Endothelial cell of umbilical vein (primary cell): Measurements from ENCODE around the gene SLC35F3. TPM values are rescaled to one million over a fixed set of nuclear protein-coding genes. Genes with fewer than 3 reads are reported as not detected.

Source experiments
- BruUV-seq: library from RNA; stranded (reverse); fragments of 400-500 nt; replicated peaks from 2 replicates; lab custom pipeline; 2021; lab: Mats Ljungman, UMichigan
- CTCF ChIA-PET: fragments of 300-600, 350-600 bp; sonication (Branson Sonifier 250); formaldehyde crosslinking; loops from one replicate; lab custom pipeline; 2021; ENCODE audit warnings: antibody characterized with exemption, inconsistent platforms; lab: Charles Lee
- POLR2A ChIA-PET: fragments of 300-600, 350-600 bp; sonication (Branson Sonifier 250); formaldehyde crosslinking; loops from one replicate; lab custom pipeline; 2021; ENCODE audit warnings: antibody characterized with exemption, inconsistent platforms; lab: Charles Lee
- DNase-seq: peaks from one replicate; pipeline ENCODE4 v3.0.0-alpha.2; 2011; ENCODE audit warnings: low read depth, low spot score
- FAIRE-seq: peaks from 2 replicates; lab custom pipeline; 2011; peaks lifted over from hg19 to GRCh38; lab: Jason Lieb, UNC
- H2AFZ ChIP-seq: 2 replicates; pipeline ENCODE4 v1.6.0; 2012; ENCODE audit warnings: low read depth, low read length, control low read depth, inconsistent platforms
- H3K27ac ChIP-seq: 2 replicates; pipeline ENCODE4 v1.5.1; 2011; ENCODE audit warnings: low read depth, mild to moderate bottlenecking, control low read depth, low read length, moderate library complexity; ENCODE audit not compliant: insufficient read depth
- H3K27me3 ChIP-seq, 2 experiments: 2 replicates each; pipeline versions ENCODE4 v1.6.0 to v1.6.1; 2011; ENCODE audit warnings: low read length in 2 of 2, mixed read lengths in 1 of 2; ENCODE audit not compliant: control insufficient read depth in 2 of 2, insufficient read depth in 2 of 2
- H3K36me3 ChIP-seq, 2 experiments: 2 replicates in 1 of 2; 3 replicates in 1 of 2; pipeline ENCODE4 v1.5.1; 2011; ENCODE audit warnings: low read length in 2 of 2, mild to moderate bottlenecking in 1 of 2, moderate library complexity in 1 of 2; ENCODE audit not compliant: control insufficient read depth in 2 of 2, insufficient read depth in 2 of 2; ENCODE audit errors: extremely low read depth in 1 of 2
- H3K4me1 ChIP-seq: 3 replicates; pipeline ENCODE4 v1.5.1; 2011; ENCODE audit warnings: mild to moderate bottlenecking, low read length; ENCODE audit not compliant: control insufficient read depth, insufficient read depth; ENCODE audit errors: extremely low read depth
- H3K4me2 ChIP-seq: 2 replicates; pipeline ENCODE4 v1.6.1; 2011; ENCODE audit warnings: low read length, control low read depth, mixed read lengths; ENCODE audit not compliant: insufficient read depth
- H3K4me3 ChIP-seq, 3 experiments: fragments of 200-600 bp in 1 of 3; sonication (generic), shearing (Covaris generic) in 1 of 3; replicated peaks in 1 of 3; 2 replicates each; pipeline ENCODE4 v1.5.1; 2011 to 2016; ENCODE audit warnings: control low read depth in 3 of 3, low read length in 3 of 3, mild to moderate bottlenecking in 2 of 3, inconsistent platforms in 1 of 3, low read depth in 1 of 3, moderate library complexity in 1 of 3; ENCODE audit not compliant: insufficient read depth in 1 of 3
- H3K79me2 ChIP-seq: 2 replicates; pipeline ENCODE4 v1.6.0; 2012; ENCODE audit warnings: low read length, inconsistent platforms; ENCODE audit not compliant: control insufficient read depth, insufficient read depth
- H3K9ac ChIP-seq: replicated peaks from 2 replicates; pipeline ENCODE3; 2011; ENCODE audit warnings: low read length, control low read depth; ENCODE audit not compliant: insufficient read depth; ENCODE audit errors: extremely low read depth
- H3K9me1 ChIP-seq: replicated peaks from 3 replicates; pipeline ENCODE4 v1.6.0; 2011; ENCODE audit warnings: mild to moderate bottlenecking, low read length; ENCODE audit not compliant: control insufficient read depth, insufficient read depth; ENCODE audit errors: extremely low read depth
- H3K9me3 ChIP-seq: replicated peaks from 2 replicates; pipeline ENCODE4 v1.5.1; 2012; ENCODE audit warnings: low read length, inconsistent platforms; ENCODE audit not compliant: control insufficient read depth, insufficient read depth
- H4K20me1 ChIP-seq: replicated peaks from 2 replicates; pipeline ENCODE3; 2011; ENCODE audit warnings: mild to moderate bottlenecking, low read length; ENCODE audit not compliant: control insufficient read depth, insufficient read depth; ENCODE audit errors: extremely low read depth
- EZH2 ChIP-seq: IDR thresholded peaks from 2 replicates; pipeline ENCODE4 v1.6.1; 2012; ENCODE audit warnings: borderline replicate concordance, low read depth, mild to moderate bottlenecking, moderate library complexity, low read length, inconsistent platforms; ENCODE audit not compliant: severe bottlenecking
- FOS ChIP-seq: IDR thresholded peaks from 2 replicates; pipeline ENCODE4 v1.6.1; 2011; ENCODE audit warnings: mild to moderate bottlenecking, low read length, moderate library complexity, borderline replicate concordance; ENCODE audit not compliant: insufficient read depth
- GATA2 ChIP-seq: IDR thresholded peaks from 2 replicates; pipeline ENCODE4 v1.7.0; 2011; ENCODE audit warnings: low read depth, mild to moderate bottlenecking, moderate library complexity, mixed read lengths, low read length; ENCODE audit not compliant: insufficient read length, insufficient read depth
- JUN ChIP-seq: IDR thresholded peaks from 2 replicates; pipeline ENCODE4 v1.6.1; 2011; ENCODE audit warnings: borderline replicate concordance, low read depth; ENCODE audit not compliant: insufficient read length, insufficient read depth
- MYC ChIP-seq: IDR thresholded peaks from one replicate; pipeline ENCODE4 v1.6.1; 2011; ENCODE audit warnings: mild to moderate bottlenecking, low read depth, low read length
- POLR2A ChIP-seq: IDR thresholded peaks from 2 replicates; pipeline ENCODE4 v1.6.1; 2012; ENCODE audit warnings: low read depth, mild to moderate bottlenecking, control low read depth, low read length
- POLR2AphosphoS5 ChIP-seq: IDR thresholded peaks from 2 replicates; pipeline ENCODE4 v1.6.1; 2012; ENCODE audit warnings: low read depth, mild to moderate bottlenecking, control low read depth, low read length, moderate library complexity; ENCODE audit not compliant: insufficient read depth
- dilution Hi-C: fragments of 300-500 bp; cut with MboI; formaldehyde crosslinking; loops from one replicate; pipeline ENCODE4 v1.15.0; 2019; ENCODE audit warnings: low sequenced_read_pairs; ENCODE audit not compliant: extremely low pct_ligation_motif_present
- intact Hi-C: fragments of 100-400 bp; cut with micrococcal nuclease; formaldehyde crosslinking; loops from one replicate; pipeline ENCODE4 v1.10.0; 2022
- polyA plus RNA-seq, 4 experiments: library from polyadenylated mRNA; depleted of rRNA in 3 of 4; stranded (reverse) in 3 of 4; unstranded in 1 of 4; fragments of >200 nt; gene quantifications; 2 replicates each; pipeline versions ENCODE4 v1.2.1 to v1.2.3, GENCODE V29; 2011 to 2012; ENCODE audit warnings: missing spikeins in 1 of 4
- total RNA-seq: library from RNA; stranded (reverse); gene quantifications from 2 replicates; pipeline ENCODE4 v1.2.3, GENCODE V29; 2021
- TF ChIP-seq, protein P1 (sequence below), 2 donors: IDR thresholded peaks; 1 replicate in 1 of 2; 2 replicates in 1 of 2; pipeline ENCODE4 v1.5.1; 2011; ENCODE audit warnings: low read length in 2 of 2, mild to moderate bottlenecking in 2 of 2, moderate library complexity in 2 of 2, control low read depth in 1 of 2, inconsistent platforms in 1 of 2, low read depth in 1 of 2; ENCODE audit not compliant: insufficient read depth in 1 of 2; ENCODE audit errors: extremely low read depth in 1 of 2
- TF ChIP-seq, protein P2 (sequence below): IDR thresholded peaks from 2 replicates; pipeline ENCODE4 v1.6.1; 2011; ENCODE audit not compliant: insufficient read depth, insufficient read length

Gene SLC35F3
- total and polyA plus RNA-seq, 2 donors (not counting 3 experiments of a cell fraction or from before 2014, with no cell fraction given): not detected

DNA sequence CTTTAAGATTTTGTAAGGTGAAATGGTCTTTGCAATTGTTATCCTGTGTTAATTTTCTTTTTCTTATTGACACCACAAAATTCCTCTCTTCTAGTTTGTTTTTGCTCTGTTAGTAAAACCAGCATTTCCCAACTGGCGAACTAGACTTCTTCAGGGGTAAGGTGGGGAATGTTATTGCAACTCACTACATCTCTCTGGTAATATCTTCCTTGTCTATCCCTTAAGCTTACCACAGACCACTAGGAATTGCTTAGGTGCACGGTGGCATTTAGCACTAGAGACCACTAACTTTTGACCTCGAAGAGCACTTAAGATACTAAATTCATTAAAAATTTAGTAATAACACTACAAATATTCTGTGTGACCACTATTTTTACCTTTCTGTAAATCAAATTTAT is 464.6 kb downstream of the SLC35F3 start:
- CTCF ChIA-PET: no interaction called here
- Histone ChIP-seq H4K20me1 (no peaks in the 10 kb centered on the region), H3K9me3 (no peaks in the 10 kb centered on the region), H3K79me2 (peaks cover 2% of the 10 kb centered on the region), H3K9ac (no peak overlapping the region), H3K27me3 (peaks cover 0 to 3% of the 10 kb centered on the region in 2 experiments), H3K27ac (no peak overlapping the region), H3K4me1 (peaks cover 8% of the 10 kb centered on the region), H3K4me3 (no peak overlapping the region), H3K9me1 (no peaks in the 10 kb centered on the region), H3K4me2 (no peak overlapping the region), H2AFZ (no peak overlapping the region), H3K36me3 (no peaks in the 10 kb centered on the region)
- TF ChIP-seq FOS: no peak
- TF ChIP-seq POLR2AphosphoS5: no peak
- DNase-seq (no peak), FAIRE-seq (no peak)
- no TSS peak for BruUV-seq
- POLR2A ChIA-PET: no interaction called here
- dilution Hi-C loops: no loop called here
- intact Hi-C loops: no loop called here

DNA sequence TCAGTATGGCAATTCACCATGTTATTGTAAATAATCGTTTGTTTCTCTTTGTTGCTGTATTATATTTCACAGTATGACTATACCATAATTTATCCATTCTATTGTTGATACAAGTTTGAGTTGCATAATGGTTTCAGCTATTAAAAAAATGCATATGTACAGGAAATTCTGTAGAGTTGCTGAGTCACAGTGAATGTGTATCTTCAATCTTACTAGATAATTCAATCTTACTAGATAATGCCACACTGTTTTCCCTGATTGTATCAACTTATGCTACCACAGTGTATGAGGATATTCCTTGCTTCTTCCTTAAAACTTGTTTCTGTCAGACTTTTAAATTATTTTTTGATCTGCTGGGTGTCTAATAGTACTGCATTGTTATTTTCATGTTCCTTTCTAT is 465.3 kb downstream of the SLC35F3 start:
- Histone ChIP-seq H4K20me1 (no peaks in the 10 kb centered on the region), H3K36me3 (no peaks in the 10 kb centered on the region), H3K4me1 (peaks cover 16% of the 10 kb centered on the region), H3K9me1 (no peaks in the 10 kb centered on the region), H2AFZ (peak overlapping the region; percentile 7), H3K27me3 (peaks cover 0 to 3% of the 10 kb centered on the region in 2 experiments), H3K9me3 (no peaks in the 10 kb centered on the region), H3K4me3 (no peak overlapping the region), H3K79me2 (peaks cover 10% of the 10 kb centered on the region), H3K4me2 (no peak overlapping the region), H3K27ac (no peak overlapping the region), H3K9ac (no peak overlapping the region)
- dilution Hi-C loops (no loop called here), intact Hi-C loops (no loop called here)
- DNase-seq (peak; percentile 5), FAIRE-seq (no peak)
- ChIA-PET CTCF (no interaction called here), POLR2A (no interaction called here)
- no TSS peak for BruUV-seq
- no peak for TF ChIP-seq EZH2
- TF ChIP-seq MYC: no peak
- TF ChIP-seq, protein P1, sequence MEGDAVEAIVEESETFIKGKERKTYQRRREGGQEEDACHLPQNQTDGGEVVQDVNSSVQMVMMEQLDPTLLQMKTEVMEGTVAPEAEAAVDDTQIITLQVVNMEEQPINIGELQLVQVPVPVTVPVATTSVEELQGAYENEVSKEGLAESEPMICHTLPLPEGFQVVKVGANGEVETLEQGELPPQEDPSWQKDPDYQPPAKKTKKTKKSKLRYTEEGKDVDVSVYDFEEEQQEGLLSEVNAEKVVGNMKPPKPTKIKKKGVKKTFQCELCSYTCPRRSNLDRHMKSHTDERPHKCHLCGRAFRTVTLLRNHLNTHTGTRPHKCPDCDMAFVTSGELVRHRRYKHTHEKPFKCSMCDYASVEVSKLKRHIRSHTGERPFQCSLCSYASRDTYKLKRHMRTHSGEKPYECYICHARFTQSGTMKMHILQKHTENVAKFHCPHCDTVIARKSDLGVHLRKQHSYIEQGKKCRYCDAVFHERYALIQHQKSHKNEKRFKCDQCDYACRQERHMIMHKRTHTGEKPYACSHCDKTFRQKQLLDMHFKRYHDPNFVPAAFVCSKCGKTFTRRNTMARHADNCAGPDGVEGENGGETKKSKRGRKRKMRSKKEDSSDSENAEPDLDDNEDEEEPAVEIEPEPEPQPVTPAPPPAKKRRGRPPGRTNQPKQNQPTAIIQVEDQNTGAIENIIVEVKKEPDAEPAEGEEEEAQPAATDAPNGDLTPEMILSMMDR (IDR thresholded peaks at IDR 0.05; ENCODE audit: extremely low read depth in 1 of 2, insufficient read depth in 1 of 2, low read depth in 1 of 2, low read length in 2 of 2): no peak
- no peak for TF ChIP-seq POLR2A
- TF ChIP-seq POLR2AphosphoS5: no peak
- TF ChIP-seq, protein P2, sequence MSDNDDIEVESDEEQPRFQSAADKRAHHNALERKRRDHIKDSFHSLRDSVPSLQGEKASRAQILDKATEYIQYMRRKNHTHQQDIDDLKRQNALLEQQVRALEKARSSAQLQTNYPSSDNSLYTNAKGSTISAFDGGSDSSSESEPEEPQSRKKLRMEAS: no peak
- no peak for TF ChIP-seq JUN
- TF ChIP-seq FOS: no peak
- no peak for TF ChIP-seq GATA2
